HG02973 (cell line): Measurements from ENCODE around the gene GABBR1.
A peak's percentile ranks its signal among the peaks of the same experiment; 100 is the strongest.

Source experiments
- ATAC-seq: cut with Tn5 transposase; IDR thresholded peaks from one replicate; pipeline ENCODE4 v1.9.1; 2021; ENCODE audit warnings: moderate library complexity; ENCODE audit not compliant: unreplicated experiment

GABBR1 gene

GRCh38 chr6:29655658-29656057, 22.7 kb upstream of the GABBR1 start:
- no peak for ATAC-seq

GRCh38 chr6:29653452-29654038, 20.6 kb upstream of the GABBR1 start:
- no peak for ATAC-seq

- ATAC-seq: no peak
Measured at GRCh38 chr6:29652198-29652584, 19.2 kb upstream of the GABBR1 start.

GRCh38 chr6:29651413-29652197, 18.6 kb upstream of the GABBR1 start:
- ATAC-seq: no peak

GRCh38 chr6:29649701-29650673, 17.0 kb upstream of the GABBR1 start:
- ATAC-seq: peak; percentile 95

- no peak for ATAC-seq
Measured at GRCh38 chr6:29647927-29648642, 15.1 kb upstream of the GABBR1 start.

GRCh38 chr6:29641430-29642148, 8.6 kb upstream of the GABBR1 start:
- no peak for ATAC-seq

- ATAC-seq: no peak
Measured at GRCh38 chr6:29637247-29637646, 4.3 kb upstream of the GABBR1 start.

GRCh38 chr6:29633534-29633905, 537 bp upstream of the GABBR1 start:
- no peak for ATAC-seq

- ATAC-seq: no peak
Measured at GRCh38 chr6:29631860-29632731, 887 bp downstream of the GABBR1 start.

GRCh38 chr6:29631209-29631810, 1.7 kb downstream of the GABBR1 start:
- ATAC-seq: no peak

GRCh38 chr6:29630315-29630714, 2.7 kb downstream of the GABBR1 start:
- no peak for ATAC-seq

- no peak for ATAC-seq
Measured at GRCh38 chr6:29629571-29629970, 3.4 kb downstream of the GABBR1 start.

- no peak for ATAC-seq
Measured at GRCh38 chr6:29628419-29629281, 4.3 kb downstream of the GABBR1 start.

GRCh38 chr6:29627755-29628418, 5.1 kb downstream of the GABBR1 start:
- no peak for ATAC-seq

GRCh38 chr6:29626948-29627754, 5.8 kb downstream of the GABBR1 start:
- ATAC-seq: no peak
